GM21529 (cell line): ENCODE measurements around the gene LSM12.
A peak's percentile ranks its signal among the peaks of the same experiment; 100 is the strongest.
"Not testable (repeated sequence)": the region's sequence is repeated elsewhere in the genome, so short reads cannot be mapped to it uniquely, and the experiment has no call there.

Experiments
- ATAC-seq: cut with Tn5 transposase; IDR thresholded peaks from one replicate; pipeline ENCODE4 v1.9.1; 2021; ENCODE audit not compliant: unreplicated experiment

LSM12 gene

GRCh38 chr17:44008205-44008909 is 58.1 kb downstream of the LSM12 start:
- no peak for ATAC-seq

- no peak for ATAC-seq
Observed at GRCh38 chr17:44007346-44008204, 58.9 kb downstream of the LSM12 start.

GRCh38 chr17:44006598-44007345 is 59.7 kb downstream of the LSM12 start:
- ATAC-seq, result peak; percentile 67

- peak; percentile 18 for ATAC-seq
Observed at GRCh38 chr17:44006272-44006597, 60.2 kb downstream of the LSM12 start.

GRCh38 chr17:44005527-44006271 is 60.8 kb downstream of the LSM12 start:
- ATAC-seq, result no peak

- no peak for ATAC-seq
Observed at GRCh38 chr17:44004761-44005526, 61.5 kb downstream of the LSM12 start.

- no peak for ATAC-seq
Observed at GRCh38 chr17:44004077-44004760, 62.3 kb downstream of the LSM12 start, which contains the start of gene NAGS. Gene NAGS (plus strand): TSS chr17:44004622. CDS start chr17:44004664, 42 bp downstream.

GRCh38 chr17:44002141-44002848 is 64.2 kb downstream of the LSM12 start:
- no peak for ATAC-seq

GRCh38 chr17:44001461-44001920 is 65.0 kb downstream of the LSM12 start:
- no peak for ATAC-seq

GRCh38 chr17:44000871-44001460 is 65.5 kb downstream of the LSM12 start:
- no peak for ATAC-seq

- no peak for ATAC-seq
Observed at GRCh38 chr17:44000141-44000860, 66.2 kb downstream of the LSM12 start.

GRCh38 chr17:43999024-43999423 is 67.4 kb downstream of the LSM12 start:
- no peak for ATAC-seq

- ATAC-seq, result no peak
Observed at GRCh38 chr17:43998552-43998951, 67.9 kb downstream of the LSM12 start.

GRCh38 chr17:43997180-43997579 is 69.3 kb downstream of the LSM12 start:
- ATAC-seq, result not testable (repeated sequence)

- no peak for ATAC-seq
Observed at GRCh38 chr17:43995150-43995471, 71.4 kb downstream of the LSM12 start.

GRCh38 chr17:43994272-43995149 is 72.0 kb downstream of the LSM12 start:
- ATAC-seq, result no peak

GRCh38 chr17:43992641-43993040 is 73.8 kb downstream of the LSM12 start:
- no peak for ATAC-seq
